GM19240 (cell line): ENCODE results near the gene MORC3.

Experiments
- DNase-seq: peaks from one replicate; pipeline ENCODE4 v3.0.0; 2011; ENCODE audit warnings: low spot score; ENCODE audit not compliant: insufficient read length

MORC3 gene

DNA sequence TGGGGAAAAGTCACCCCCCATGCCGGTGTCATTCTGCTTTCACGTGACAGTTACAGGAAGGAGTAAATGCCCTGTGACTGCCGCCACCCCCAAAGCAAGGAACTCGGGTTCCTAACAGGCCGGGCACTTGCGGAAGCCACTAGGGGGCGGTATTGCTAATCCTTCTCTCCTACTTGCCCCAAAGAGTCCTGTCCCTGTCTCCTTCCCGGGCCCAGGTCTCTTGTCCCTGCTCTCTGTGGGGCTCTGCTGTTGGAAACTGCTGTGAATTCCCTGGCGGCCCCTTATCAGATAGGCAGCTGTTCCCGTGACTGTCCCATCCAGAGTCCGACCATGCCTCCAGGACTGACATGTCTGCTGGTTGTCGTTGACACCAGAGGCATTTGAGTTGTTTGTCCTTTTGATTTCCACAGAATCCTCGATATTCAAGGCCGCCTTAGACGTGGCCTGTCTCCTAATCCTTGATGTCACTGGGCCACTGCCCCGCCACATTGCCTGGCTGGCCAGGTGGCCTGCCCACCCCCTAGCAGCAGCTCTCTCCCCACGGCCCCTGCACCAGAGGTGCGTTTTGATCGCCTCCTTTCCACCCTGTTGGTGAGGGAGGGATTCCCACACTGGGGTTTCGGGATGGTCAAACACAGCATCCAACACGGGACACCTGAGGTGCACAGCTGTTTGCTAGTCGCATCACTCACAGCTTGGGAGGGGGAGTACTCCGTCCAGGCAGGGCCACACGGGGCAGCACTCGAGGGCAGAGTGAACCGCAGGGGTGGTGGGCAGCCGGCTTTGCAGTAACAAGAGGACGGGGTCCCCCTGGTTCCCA, 102.5 kb downstream of the MORC3 start:
- DNase-seq = peak; percentile 26

DNA sequence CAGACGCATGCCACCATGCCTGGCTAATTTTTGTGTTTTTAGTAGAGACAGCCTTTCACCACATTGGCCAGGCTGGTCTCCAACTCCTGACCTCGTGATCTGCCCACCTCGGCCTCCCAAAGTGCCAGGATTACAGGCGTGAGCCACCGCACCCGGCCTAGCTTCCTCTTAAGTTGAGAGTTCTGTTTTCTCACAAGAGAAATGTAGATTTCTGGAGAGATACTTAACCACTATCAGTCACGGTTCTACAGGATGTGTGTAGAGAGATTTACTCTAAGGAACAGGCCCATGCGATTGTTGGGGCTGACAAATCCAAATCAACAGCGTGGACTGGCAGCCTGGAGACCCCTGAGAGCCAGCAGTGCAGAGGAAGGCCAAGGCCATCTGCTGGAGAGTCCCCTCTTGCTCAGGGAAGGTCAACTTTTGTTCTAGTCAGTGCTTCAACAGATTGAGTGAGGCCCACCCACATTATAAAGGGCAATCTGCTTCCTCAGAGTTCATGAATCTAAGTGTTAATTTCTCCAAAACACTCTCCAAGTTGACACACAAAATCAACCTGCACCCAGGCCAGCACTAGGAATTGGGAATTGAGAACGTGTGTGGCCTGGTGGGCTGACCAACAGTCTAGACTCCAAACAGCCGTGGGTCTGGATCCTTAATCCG, 103.9 kb downstream of the MORC3 start:
- no peak for DNase-seq

DNA sequence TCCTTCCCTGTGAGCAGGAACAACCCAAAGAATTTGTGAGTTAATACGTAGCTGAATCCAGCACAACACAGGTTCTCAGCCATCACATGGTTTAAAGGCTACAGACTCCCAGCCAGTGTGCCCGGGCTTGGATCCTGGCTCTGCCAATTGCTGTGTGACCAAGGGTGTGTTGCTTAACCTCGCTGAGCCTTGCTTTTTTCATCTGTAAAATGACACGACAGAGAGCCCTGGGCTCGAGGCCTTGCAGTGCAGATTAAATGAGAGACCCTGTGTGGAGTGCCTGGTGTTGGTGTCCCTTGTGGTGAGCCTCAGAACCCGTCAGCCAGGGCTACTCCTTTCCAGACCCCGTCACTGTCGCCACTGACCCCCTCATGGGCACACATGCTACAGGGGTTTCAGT, 104.6 kb downstream of the MORC3 start:
- no peak for DNase-seq

DNA sequence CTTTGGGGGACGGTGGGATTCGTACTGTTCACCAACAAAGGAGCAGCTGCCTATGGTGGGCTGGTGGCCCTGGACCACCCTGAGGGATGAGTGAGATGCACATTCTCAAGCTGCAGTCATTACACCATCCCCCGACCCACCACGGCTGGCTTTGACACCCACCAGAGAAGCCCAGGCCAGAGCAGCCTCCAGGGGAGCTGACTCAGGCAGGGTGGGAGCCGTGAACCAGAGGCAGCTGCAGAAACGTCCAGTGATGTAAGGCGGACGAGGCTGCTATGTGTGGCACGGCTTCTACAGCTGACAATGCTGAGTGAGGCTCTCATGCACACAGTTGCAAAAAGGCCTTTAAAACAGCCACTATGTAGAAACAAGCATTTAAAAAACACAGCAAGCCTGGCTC, 105.3 kb downstream of the MORC3 start:
- DNase-seq = no peak
